HepG2 (cell line): ENCODE results near the gene MYO3B. TPM values are rescaled to one million over a fixed set of nuclear protein-coding genes. Genes with fewer than 3 reads are reported as not detected.

ENCODE experiments used
- ATAC-seq: fragments of 200-7000 bp; cut with Tn5 transposase; 3 replicates; pipeline ENCODE4 v1.9.1; 2020; ENCODE audit warnings: mild to moderate bottlenecking, moderate library complexity
- BruUV-seq: library from RNA; stranded (reverse); fragments of 400-500 nt; replicated peaks from 2 replicates; lab custom pipeline; 2021; lab: Mats Ljungman, UMichigan
- CTCF ChIA-PET: fragments of 300-600 bp; formaldehyde crosslinking; extraction: SDS; loops from one replicate; lab custom pipeline; 2021; ENCODE audit warnings: low total read pairs, inconsistent platforms, low intra/inter-chr PET ratio; lab: Yijun Ruan, JAX
- POLR2A ChIA-PET: fragments of 350-600 bp; sonication (Branson Sonifier 250); formaldehyde crosslinking; loops from one replicate; lab custom pipeline; 2020; ENCODE audit warnings: antibody characterized with exemption, inconsistent platforms; lab: Yijun Ruan, JAX
- DNase-seq: peaks from one replicate; pipeline ENCODE4 v3.0.0-alpha.2; 2015; ENCODE audit warnings: low spot score
- FAIRE-seq: peaks from 3 replicates; lab custom pipeline; 2011; peaks lifted over from hg19 to GRCh38; lab: Jason Lieb, UNC
- H2AFZ ChIP-seq: one replicate; pipeline ENCODE4 v1.6.1; 2011; ENCODE audit warnings: low read length, inconsistent platforms
- H3K27ac ChIP-seq: fragments of 300-600 bp; 3 replicates; pipeline ENCODE4 v1.8.0; 2011; ENCODE audit warnings: mixed run types, mild to moderate bottlenecking, mixed read lengths, low read length, inconsistent platforms; ENCODE audit not compliant: insufficient read depth; ENCODE audit errors: extremely low read length
- H3K27me3 ChIP-seq, 2 experiments: fragments of 200-600 bp in 1 of 2; 2 replicates in 1 of 2; 3 replicates in 1 of 2; pipeline versions ENCODE4 v1.6.0 to v1.8.0; 2011; ENCODE audit warnings: low read length in 2 of 2, mild to moderate bottlenecking in 2 of 2, moderate library complexity in 2 of 2, inconsistent platforms in 1 of 2; ENCODE audit not compliant: insufficient read depth in 2 of 2, control insufficient read depth in 1 of 2
- H3K36me3 ChIP-seq, 2 experiments: fragments of 200-600 bp in 1 of 2; replicated peaks in 1 of 2; 2 replicates in 1 of 2; 3 replicates in 1 of 2; pipeline versions ENCODE4 v1.5.1 to v1.8.0; 2011; ENCODE audit warnings: low read length in 2 of 2, inconsistent platforms in 1 of 2; ENCODE audit not compliant: insufficient read depth in 2 of 2, control insufficient read depth in 1 of 2
- H3K4me1 ChIP-seq: 2 replicates; pipeline ENCODE4 v1.5.1; 2012; ENCODE audit warnings: low read length, inconsistent platforms; ENCODE audit not compliant: insufficient read depth
- H3K4me2 ChIP-seq: 2 replicates; pipeline ENCODE4 v1.6.0; 2011; ENCODE audit warnings: low read depth, low read length, inconsistent platforms
- H3K4me3 ChIP-seq, 3 experiments: fragments of 200-600 bp in 1 of 3; sonication (generic), shearing (Covaris generic) in 1 of 3; replicated peaks in 1 of 3; 2 replicates each; pipeline ENCODE4 v1.5.1; 2011 to 2016; ENCODE audit warnings: low read length in 3 of 3, inconsistent platforms in 2 of 3, low read depth in 2 of 3, mild to moderate bottlenecking in 2 of 3, control low read depth in 1 of 3, mixed read lengths in 1 of 3; ENCODE audit not compliant: insufficient read depth in 1 of 3
- H3K79me2 ChIP-seq: one replicate; pipeline ENCODE4 v1.6.1; 2011; ENCODE audit warnings: low read length, inconsistent platforms; ENCODE audit not compliant: insufficient read depth
- H3K9ac ChIP-seq: 2 replicates; pipeline ENCODE4 v1.6.0; 2011; ENCODE audit warnings: mild to moderate bottlenecking, low read depth, low read length, inconsistent platforms; ENCODE audit not compliant: insufficient read depth
- H3K9me3 ChIP-seq: 2 replicates; pipeline ENCODE4 v1.5.1; 2012; ENCODE audit warnings: mild to moderate bottlenecking, low read length
- H4K20me1 ChIP-seq: 2 replicates; pipeline ENCODE4 v1.6.0; 2011; ENCODE audit warnings: inconsistent platforms, mild to moderate bottlenecking, low read length, moderate library complexity; ENCODE audit not compliant: insufficient read depth
- AKAP8 ChIP-seq: sonication (generic); formaldehyde crosslinking; IDR thresholded peaks from 2 replicates; pipeline ENCODE4 v1.5.1; 2020; ENCODE audit warnings: mild to moderate bottlenecking, missing genetic modification reagents
- DPF2 ChIP-seq: sonication (generic); formaldehyde crosslinking; IDR thresholded peaks from 2 replicates; pipeline ENCODE4 v1.4.0; 2020; ENCODE audit warnings: mild to moderate bottlenecking, low read depth, missing genetic modification reagents, borderline replicate concordance
- NR3C1 ChIP-seq: sonication (generic); formaldehyde crosslinking; IDR thresholded peaks from 2 replicates; pipeline ENCODE4 v1.4.0; 2020; ENCODE audit warnings: missing genetic modification reagents
- SKI ChIP-seq: fragments of 450-650 bp; IDR thresholded peaks from one replicate; pipeline ENCODE4 v1.6.1; 2018; ENCODE audit warnings: mild to moderate bottlenecking; ENCODE audit not compliant: partially characterized antibody
- USF2 ChIP-seq, 2 experiments: sonication (generic) in 1 of 2; formaldehyde crosslinking in 1 of 2; IDR thresholded peaks; 2 replicates each; pipeline versions ENCODE4 v1.5.1 to v1.6.1; 2011 to 2020; ENCODE audit warnings: borderline replicate concordance in 1 of 2, low read depth in 1 of 2, low read length in 1 of 2, mild to moderate bottlenecking in 1 of 2, missing genetic modification reagents in 1 of 2, moderate library complexity in 1 of 2
- ZNF224 ChIP-seq: sonication (generic); formaldehyde crosslinking; IDR thresholded peaks from 2 replicates; pipeline ENCODE4 v1.5.0; 2020; ENCODE audit warnings: mild to moderate bottlenecking, missing genetic modification reagents
- ZNF580 ChIP-seq: IDR thresholded peaks from 2 replicates; pipeline ENCODE4 v1.6.1; 2016; ENCODE audit warnings: low read depth, borderline replicate concordance
- ZNF740 ChIP-seq: sonication (generic); formaldehyde crosslinking; IDR thresholded peaks from 2 replicates; pipeline ENCODE4 v1.4.0; 2020; ENCODE audit warnings: missing genetic modification reagents
- ZNF747 ChIP-seq: sonication (generic); formaldehyde crosslinking; IDR thresholded peaks from 2 replicates; pipeline ENCODE4 v1.8.1; 2023; ENCODE audit warnings: missing genetic modification reagents, mild to moderate bottlenecking, borderline replicate concordance
- WGBS: methylation state at CpG from one replicate; pipeline ENCODE4 v1.1.6; 2017; ENCODE audit warnings: low lambda C conversion rate; 5-methylcytosine and 5-hydroxymethylcytosine counted together
- in situ Hi-C: cut with HindIII; loops from 2 replicates; pipeline ENCODE4 v1.10.0; 2017; ENCODE audit warnings: low pct_unique_long_range_greater_than_20kb; ENCODE audit not compliant: extremely low pct_ligation_motif_present
- intact Hi-C: fragments of 100-400 bp; cut with micrococcal nuclease; formaldehyde crosslinking; loops from one replicate; pipeline ENCODE4 v1.10.0; 2022; ENCODE audit not compliant: unreplicated experiment
- polyA plus RNA-seq, 8 experiments: library from polyadenylated mRNA; depleted of rRNA in 3 of 8; stranded (reverse) in 7 of 8; unstranded in 1 of 8; fragments of >200 nt; fragmentation: Illumina TruSeq in 4 of 8; extraction: Trizol in 4 of 8; gene quantifications; 2 replicates each; pipeline versions ENCODE4 v1.2.1 to v1.2.3, GENCODE V29; 2011 to 2016; ENCODE audit warnings: low read depth in 4 of 8, missing spikeins in 1 of 8, mixed read lengths in 1 of 8; ENCODE audit not compliant: insufficient read depth in 1 of 8
- total RNA-seq, 5 experiments: library from RNA; depleted of rRNA; stranded (reverse); fragments of >200 nt; fragmentation: Illumina TruSeq; extraction: Trizol; gene quantifications; 2 replicates each; pipeline ENCODE4 v1.2.3, GENCODE V29; 2016; ENCODE audit warnings: low read depth in 1 of 5
- TF ChIP-seq, protein P1 (sequence below): sonication (generic); formaldehyde crosslinking; IDR thresholded peaks from 2 replicates; pipeline ENCODE4 v1.5.1; 2020; ENCODE audit warnings: mild to moderate bottlenecking, missing genetic modification reagents, moderate library complexity

MYO3B gene
- total and polyA plus RNA-seq, 2 of the 13 experiments (the other 11 are each of a cell fraction or from before 2014, with no cell fraction given), result 0.01 TPM; not detected in 1

DNA sequence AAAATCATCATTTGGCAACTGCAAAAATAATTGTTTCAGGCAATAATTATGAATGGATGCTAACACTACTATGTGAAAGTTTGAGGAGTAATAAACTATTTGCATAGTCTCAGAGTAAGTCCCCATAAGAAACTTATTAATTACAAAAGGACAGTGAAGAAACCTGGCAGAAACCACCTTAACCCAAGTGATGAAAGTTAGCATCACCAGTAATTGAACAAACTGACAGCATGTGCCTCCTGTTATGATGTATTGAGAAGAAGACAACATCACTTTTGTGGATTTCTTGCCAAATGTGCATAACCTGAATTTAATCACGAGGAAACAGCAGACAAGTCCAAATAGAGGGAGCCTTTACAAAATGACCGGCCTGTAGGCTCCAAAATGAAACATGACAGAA lies 353.9 kb downstream of the MYO3B start:
- intact Hi-C loops, result no loop called here
- WGBS, result 21% methylated on average over 2 of the region's 2 CpGs

More for the DNA sequence above, 353.9 kb downstream of the MYO3B start:
- in situ Hi-C loops, result no loop called here
- no TSS peak for BruUV-seq
- TF ChIP-seq NR3C1 (CRISPR knock-in tag) (no peak), ZNF740 (no peak), DPF2 (CRISPR knock-in tag) (no peak), ZNF580 (CRISPR knock-in tag) (no peak), SKI (no peak), AKAP8 (no peak), ZNF224 (CRISPR knock-in tag) (no peak), ZNF747 (CRISPR knock-in tag) (no peak), USF2 (IDR thresholded peaks at IDR 0.05; ENCODE audit: low read depth, low read length) (no peak), USF2 (CRISPR knock-in tag; IDR thresholded peaks at IDR 0.05; ENCODE audit: borderline replicate concordance) (no peak)
- TF ChIP-seq, protein P1, sequence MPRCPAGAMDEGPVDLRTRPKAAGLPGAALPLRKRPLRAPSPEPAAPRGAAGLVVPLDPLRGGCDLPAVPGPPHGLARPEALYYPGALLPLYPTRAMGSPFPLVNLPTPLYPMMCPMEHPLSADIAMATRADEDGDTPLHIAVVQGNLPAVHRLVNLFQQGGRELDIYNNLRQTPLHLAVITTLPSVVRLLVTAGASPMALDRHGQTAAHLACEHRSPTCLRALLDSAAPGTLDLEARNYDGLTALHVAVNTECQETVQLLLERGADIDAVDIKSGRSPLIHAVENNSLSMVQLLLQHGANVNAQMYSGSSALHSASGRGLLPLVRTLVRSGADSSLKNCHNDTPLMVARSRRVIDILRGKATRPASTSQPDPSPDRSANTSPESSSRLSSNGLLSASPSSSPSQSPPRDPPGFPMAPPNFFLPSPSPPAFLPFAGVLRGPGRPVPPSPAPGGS (CRISPR knock-in tag), result no peak
- DNase-seq (no peak), ATAC-seq (no peak), FAIRE-seq (no peak)
- no peak overlapping the region for H3K27ac ChIP-seq
- H3K9me3 ChIP-seq, result no peaks in the 10 kb centered on the region
- H2AFZ ChIP-seq, result no peak overlapping the region
- H4K20me1 ChIP-seq, result no peaks in the 10 kb centered on the region
- H3K9ac ChIP-seq, result no peak overlapping the region
- H3K4me2 ChIP-seq, result no peak overlapping the region
- peaks cover 28% of the 10 kb centered on the region for H3K4me1 ChIP-seq
- no peaks in the 10 kb centered on the region for H3K79me2 ChIP-seq
- ChIA-PET POLR2A (no interaction called here), CTCF (no interaction called here)
- H3K4me3 ChIP-seq, result no peak overlapping the region
- H3K27me3 ChIP-seq, result peaks cover 0 to 33% of the 10 kb centered on the region in 2 experiments; a peak in 3 of 5 replicates
- no peaks in the 10 kb centered on the region for H3K36me3 ChIP-seq
